IPS DF 19.7 (cell line): ENCODE measurements around the gene IER5L.
A peak's percentile ranks its signal among the peaks of the same experiment; 100 is the strongest.

Experiments used
- DNase-seq: peaks from one replicate; pipeline ENCODE4 v3.0.0-alpha.2; 2013; ENCODE audit warnings: low read depth, low spot score

IER5L gene

GRCh38 chr9:129162497-129163197 is 15.4 kb downstream of the IER5L start:
- no peak for DNase-seq

GRCh38 chr9:129161534-129161837 is 16.6 kb downstream of the IER5L start:
- DNase-seq, result no peak

- DNase-seq, result no peak
Observed at GRCh38 chr9:129160712-129161533, 17.1 kb downstream of the IER5L start.

- no peak for DNase-seq
Observed at GRCh38 chr9:129156163-129156562, 21.9 kb downstream of the IER5L start.

GRCh38 chr9:129154866-129155477 is 23.1 kb downstream of the IER5L start:
- DNase-seq, result no peak

- DNase-seq, result no peak
Observed at GRCh38 chr9:129151469-129151868, 26.6 kb downstream of the IER5L start.

GRCh38 chr9:129150672-129151211 is 27.3 kb downstream of the IER5L start:
- no peak for DNase-seq

- no peak for DNase-seq
Observed at GRCh38 chr9:129150122-129150521, 27.9 kb downstream of the IER5L start.

GRCh38 chr9:129149442-129149841 is 28.6 kb downstream of the IER5L start:
- DNase-seq, result no peak

- DNase-seq, result no peak
Observed at GRCh38 chr9:129148463-129149204, 29.4 kb downstream of the IER5L start.

GRCh38 chr9:129146441-129146941 is 31.6 kb downstream of the IER5L start:
- DNase-seq, result no peak

GRCh38 chr9:129145841-129146292 is 32.2 kb downstream of the IER5L start:
- peak; percentile 83 for DNase-seq

- no peak for DNase-seq
Observed at GRCh38 chr9:129145316-129145715, 32.7 kb downstream of the IER5L start.

GRCh38 chr9:129143031-129143927 is 34.8 kb downstream of the IER5L start:
- peak; percentile 76 for DNase-seq

GRCh38 chr9:129142138-129142935 is 35.7 kb downstream of the IER5L start:
- DNase-seq, result no peak

GRCh38 chr9:129141066-129142041 is 36.7 kb downstream of the IER5L start:
- no peak for DNase-seq

- DNase-seq, result no peak
Observed at GRCh38 chr9:129140397-129141065, 37.5 kb downstream of the IER5L start.

GRCh38 chr9:129139993-129140396 is 38.1 kb downstream of the IER5L start:
- peak; percentile 94 for DNase-seq
